Lung (tissue), 12 donors: Measurements from ENCODE around the gene YJU2. TPM values are rescaled to one million over a fixed set of nuclear protein-coding genes. Genes with fewer than 3 reads are reported as not detected.

Experiments
- ATAC-seq: fragments of 200-7000 bp; cut with Tn5 transposase; one replicate; pipeline ENCODE4 v1.9.1; 2020; ENCODE audit warnings: moderate number of reproducible peaks; ENCODE audit not compliant: insufficient read depth, low FRiP score
- DNase-seq, 3 donors: peaks; one replicate each; pipeline ENCODE4 v3.0.0-alpha.2; 2013 to 2017
- H3K27ac ChIP-seq, 2 donors: one replicate each; pipeline ENCODE4 v1.5.1; 2013; ENCODE audit warnings: mild to moderate bottlenecking in 2 of 2, moderate library complexity in 2 of 2, control low read depth in 1 of 2, inconsistent platforms in 1 of 2, low read depth in 1 of 2, low read length in 1 of 2
- H3K27me3 ChIP-seq, 3 donors: one replicate each; pipeline ENCODE4 v1.5.1; 2013; ENCODE audit warnings: low read length in 2 of 3; ENCODE audit not compliant: control insufficient read depth in 3 of 3, insufficient read depth in 3 of 3
- H3K36me3 ChIP-seq, 4 donors: one replicate each; pipeline ENCODE4 v1.5.1; 2013; ENCODE audit warnings: low read length in 4 of 4, mild to moderate bottlenecking in 1 of 4, moderate library complexity in 1 of 4; ENCODE audit not compliant: control insufficient read depth in 4 of 4, insufficient read depth in 4 of 4
- H3K4me1 ChIP-seq, 5 donors: one replicate each; pipeline ENCODE4 v1.5.1; 2013; ENCODE audit warnings: low read length in 5 of 5, mild to moderate bottlenecking in 2 of 5, moderate library complexity in 1 of 5; ENCODE audit not compliant: control insufficient read depth in 5 of 5, insufficient read depth in 5 of 5
- H3K4me3 ChIP-seq: one replicate; pipeline ENCODE4 v1.5.1; 2013; ENCODE audit warnings: mild to moderate bottlenecking, control low read depth, moderate library complexity
- H3K9ac ChIP-seq, 2 donors: one replicate each; pipeline ENCODE4 v1.5.1; 2013; ENCODE audit warnings: low read length in 2 of 2, control low read depth in 1 of 2; ENCODE audit not compliant: insufficient read depth in 1 of 2
- H3K9me3 ChIP-seq, 4 donors: one replicate each; pipeline ENCODE4 v1.5.1; 2013; ENCODE audit warnings: low read length in 3 of 4, mild to moderate bottlenecking in 1 of 4, moderate library complexity in 1 of 4; ENCODE audit not compliant: control insufficient read depth in 4 of 4, insufficient read depth in 3 of 4
- CTCF ChIP-seq: IDR thresholded peaks from 2 replicates; pipeline ENCODE4 v1.5.1; 2012; ENCODE audit warnings: mild to moderate bottlenecking; ENCODE audit errors: control extremely low read depth, extremely low read depth
- WGBS, 2 donors: extraction: QIAGEN DNeasy Blood & Tissue Kit; methylation state at CpG; one replicate each; pipeline ENCODE4 v1.1.7; 2013; 5-methylcytosine and 5-hydroxymethylcytosine counted together
- polyA plus RNA-seq, 2 donors: library from polyadenylated mRNA; stranded (reverse); fragments of 200-250 nt; gene quantifications; one replicate each; pipeline ENCODE4 v1.2.1, GENCODE V29; 2013
- total RNA-seq, 2 donors: library from RNA; depleted of rRNA in 1 of 2; stranded (reverse); fragments of >200 nt in 1 of 2; gene quantifications; one replicate each; pipeline ENCODE4 v1.2.1, GENCODE V29; 2014 to 2021
- donor health status: control.
- donor health status: control.
- donor health status: Bipolar disorder and iron deficiency.
- donor health status: healthy.
- donor health status: DM: yes; HTN: yes; CAD: no.

YJU2 gene
- total and polyA plus RNA-seq, 4 donors, result 11.2 to 44.2 (median 26.5) TPM

GRCh38 chr19:4310247-4311121, 63.6 kb downstream of the YJU2 start:
- Histone ChIP-seq H3K27ac (no peak overlapping the region), H3K36me3 (no peaks in the 10 kb centered on the region), H3K9ac (no peak overlapping the region), H3K4me3 (no peak overlapping the region), H3K27me3 (no peaks in the 10 kb centered on the region), H3K9me3 (peaks cover 0 to 4% (median 0%) of the 10 kb centered on the region in 4 donors), H3K4me1 (no peaks in the 10 kb centered on the region)
- DNase-seq, result no peak
- TF ChIP-seq CTCF, result no peak
- ATAC-seq, result no peak
- 89 to 91% methylated on average over 22 of the region's 22 CpGs for WGBS, 2 donors

GRCh38 chr19:4313847-4314490, 67.1 kb downstream of the YJU2 start:
- ATAC-seq (no peak), DNase-seq (no peak)
- no peaks in the 10 kb centered on the region for H3K27me3 ChIP-seq
- H3K27ac ChIP-seq, result no peak overlapping the region
- no peaks in the 10 kb centered on the region for H3K36me3 ChIP-seq
- WGBS, 2 donors, result 43 to 60% methylated on average over 12 of the region's 12 CpGs
- TF ChIP-seq CTCF, result no peak
- H3K4me1 ChIP-seq, result no peaks in the 10 kb centered on the region
- H3K9ac ChIP-seq, result no peak overlapping the region
- H3K9me3 ChIP-seq, result peaks cover 0 to 4% (median 0%) of the 10 kb centered on the region in 4 donors
- H3K4me3 ChIP-seq, result no peak overlapping the region

- peaks cover 0 to under 1% (median 0%) of the 10 kb centered on the region in 4 donors for H3K9me3 ChIP-seq
- no peaks in the 10 kb centered on the region for H3K36me3 ChIP-seq
- ATAC-seq (no peak), DNase-seq (no peak)
- no peak overlapping the region for H3K4me3 ChIP-seq
- no peaks in the 10 kb centered on the region for H3K4me1 ChIP-seq
- H3K9ac ChIP-seq, result no peak overlapping the region
- TF ChIP-seq CTCF, result no peak
- no peaks in the 10 kb centered on the region for H3K27me3 ChIP-seq
- no peak overlapping the region for H3K27ac ChIP-seq
- WGBS, 2 donors, result 90 to 93% methylated on average over 9 of the region's 9 CpGs
Observed at GRCh38 chr19:4316956-4317355, 70.1 kb downstream of the YJU2 start.
